CD14-positive monocyte (primary cell): Measurements from ENCODE around the gene KIF25. TPM values are rescaled to one million over a fixed set of nuclear protein-coding genes. Genes with fewer than 3 reads are reported as not detected.

ENCODE experiments used
- DNase-seq, 3 donors: peaks; one replicate each; pipeline ENCODE4 v3.0.0-alpha.2; 2011 to 2022
- H2AFZ ChIP-seq: 2 replicates; pipeline ENCODE4 v1.6.0; 2012; ENCODE audit warnings: mild to moderate bottlenecking, low read depth, low read length, inconsistent platforms; ENCODE audit not compliant: insufficient read depth, poor library complexity, severe bottlenecking
- H3K27ac ChIP-seq, 2 donors: 1 replicate in 1 of 2; 2 replicates in 1 of 2; pipeline ENCODE4 v1.5.1; 2012 to 2013; ENCODE audit warnings: low read length in 2 of 2, control low read depth in 1 of 2, inconsistent platforms in 1 of 2, low read depth in 1 of 2, mild to moderate bottlenecking in 1 of 2
- H3K27me3 ChIP-seq, 2 donors: one replicate each; pipeline versions ENCODE4 v1.6.0 to v1.6.1; 2011 to 2013; ENCODE audit warnings: low read length in 2 of 2; ENCODE audit not compliant: control insufficient read depth in 2 of 2, insufficient read depth in 2 of 2
- H3K36me3 ChIP-seq, 2 donors: replicated peaks in 1 of 2; 1 replicate in 1 of 2; 2 replicates in 1 of 2; pipeline versions ENCODE4 v1.5.1 to v1.6.1; 2012 to 2013; ENCODE audit warnings: low read length in 2 of 2, control low read depth in 1 of 2, inconsistent platforms in 1 of 2, mild to moderate bottlenecking in 1 of 2; ENCODE audit not compliant: insufficient read depth in 2 of 2, control insufficient read depth in 1 of 2
- H3K4me1 ChIP-seq, 2 donors: 1 replicate in 1 of 2; 2 replicates in 1 of 2; pipeline versions ENCODE4 v1.5.1 to v1.6.1; 2012 to 2013; ENCODE audit warnings: low read length in 2 of 2, control low read depth in 1 of 2, inconsistent platforms in 1 of 2, mild to moderate bottlenecking in 1 of 2, moderate library complexity in 1 of 2; ENCODE audit not compliant: insufficient read depth in 2 of 2, control insufficient read depth in 1 of 2
- H3K4me2 ChIP-seq: replicated peaks from 2 replicates; pipeline ENCODE3; 2012; ENCODE audit warnings: low read length, moderate library complexity, mild to moderate bottlenecking; ENCODE audit not compliant: poor library complexity, severe bottlenecking; ENCODE audit errors: extremely low read depth
- H3K4me3 ChIP-seq, 3 experiments: fragments of 200-600 bp in 1 of 3; sonication (generic) in 1 of 3; replicated peaks in 1 of 3; 1 replicate in 2 of 3; 2 replicates in 1 of 3; pipeline ENCODE4 v1.5.1; 2011 to 2013; ENCODE audit warnings: low read length in 3 of 3, mild to moderate bottlenecking in 3 of 3, control low read depth in 2 of 3, low read depth in 2 of 3, inconsistent platforms in 1 of 3, moderate library complexity in 1 of 3
- H3K79me2 ChIP-seq: 2 replicates; pipeline ENCODE4 v1.6.0; 2012; ENCODE audit warnings: mild to moderate bottlenecking, control low read depth, inconsistent platforms, low read length, moderate library complexity; ENCODE audit not compliant: insufficient read depth
- H3K9ac ChIP-seq: 2 replicates; pipeline ENCODE4 v1.6.0; 2017; ENCODE audit warnings: low read length, mild to moderate bottlenecking; ENCODE audit not compliant: insufficient read depth, poor library complexity, severe bottlenecking
- H3K9me3 ChIP-seq, 2 donors: replicated peaks in 1 of 2; 1 replicate in 1 of 2; 2 replicates in 1 of 2; pipeline versions ENCODE4 v1.5.1 to v1.6.1; 2012 to 2013; ENCODE audit warnings: low read length in 2 of 2, control low read depth in 1 of 2; ENCODE audit not compliant: control insufficient read depth in 1 of 2, insufficient read depth in 1 of 2
- H4K20me1 ChIP-seq: 2 replicates; pipeline ENCODE4 v1.6.0; 2012; ENCODE audit warnings: mild to moderate bottlenecking, low read length, control low read depth, moderate library complexity; ENCODE audit not compliant: insufficient read depth
- H3K27ac Mint-ChIP-seq, 7 donors: one replicate each; pipeline ENCODE4 v1.8.0; 2020; ENCODE audit warnings: mild to moderate bottlenecking in 7 of 7, mixed read lengths in 7 of 7, moderate library complexity in 6 of 7, inconsistent platforms in 2 of 7
- H3K27me3 Mint-ChIP-seq, 3 donors: one replicate each; pipeline ENCODE4 v1.8.0; 2021 to 2022; ENCODE audit warnings: low read depth in 3 of 3, mild to moderate bottlenecking in 3 of 3, mixed read lengths in 3 of 3, moderate library complexity in 3 of 3, inconsistent platforms in 1 of 3
- H3K36me3 Mint-ChIP-seq, 2 donors: one replicate each; pipeline ENCODE4 v1.8.0; 2020; ENCODE audit warnings: mixed read lengths in 2 of 2, inconsistent platforms in 1 of 2, mild to moderate bottlenecking in 1 of 2
- H3K4me1 Mint-ChIP-seq: one replicate; pipeline ENCODE4 v1.8.0; 2020; ENCODE audit warnings: mild to moderate bottlenecking, mixed read lengths
- H3K4me3 Mint-ChIP-seq, 2 donors: one replicate each; pipeline ENCODE4 v1.8.0; 2020; ENCODE audit warnings: mild to moderate bottlenecking in 2 of 2, mixed read lengths in 2 of 2, moderate library complexity in 1 of 2
- H3K9me3 Mint-ChIP-seq, 7 donors: one replicate each; pipeline ENCODE4 v1.8.0; 2020 to 2022; ENCODE audit warnings: mixed read lengths in 7 of 7, mild to moderate bottlenecking in 6 of 7, moderate library complexity in 6 of 7, inconsistent platforms in 2 of 7
- CTCF ChIP-seq: fragments of 200-600 bp; IDR thresholded peaks from one replicate; pipeline ENCODE4 v1.8.0; 2022; ENCODE audit warnings: antibody characterized with exemption, mild to moderate bottlenecking
- WGBS: methylation state at CpG from one replicate; pipeline ENCODE4 v1.1.5; 2013; ENCODE audit warnings: missing lambda C conversion rate; ENCODE audit not compliant: insufficient coverage; 5-methylcytosine and 5-hydroxymethylcytosine counted together
- intact Hi-C, 2 donors: fragments of 100-400 bp; cut with micrococcal nuclease; formaldehyde crosslinking; loops; one replicate each; pipeline versions ENCODE4 v1.15.0 to v1.15.1; 2023
- polyA plus RNA-seq, 3 donors: library from polyadenylated mRNA; depleted of rRNA in 1 of 3; unstranded in 2 of 3; stranded (reverse) in 1 of 3; fragments of 300-500 nt in 2 of 3; fragments of >200 nt in 1 of 3; fragmentation: Illumina TruSeq in 2 of 3; gene quantifications; 1 replicate in 2 of 3; 2 replicates in 1 of 3; pipeline ENCODE4 v1.2.3, GENCODE V29; 2012 to 2021

The KIF25 gene
- polyA plus RNA-seq, 3 donors, result not detected

- no peaks in the 10 kb centered on the region for H3K27me3 ChIP-seq
- H3K36me3 ChIP-seq, result no peaks in the 10 kb centered on the region
- Mint-ChIP-seq H3K27ac (no peak overlapping the region), H3K27me3 (peaks cover 0 to 2% (median 0%) of the 10 kb centered on the region in 3 donors), H3K4me3 (no peak overlapping the region), H3K4me1 (no peaks in the 10 kb centered on the region), H3K9me3 (peaks cover 0 to 2% (median 0%) of the 10 kb centered on the region in 7 donors), H3K36me3 (no peaks in the 10 kb centered on the region)
- H3K4me1 ChIP-seq, result no peaks in the 10 kb centered on the region
- intact Hi-C loops, result no loop called here
- no peak for DNase-seq
- H3K9me3 ChIP-seq, result no peaks in the 10 kb centered on the region
- H3K4me3 ChIP-seq, result no peak overlapping the region
- TF ChIP-seq CTCF, result no peak
- no peak overlapping the region for H2AFZ ChIP-seq
- H3K9ac ChIP-seq, result no peak overlapping the region
- H3K79me2 ChIP-seq, result no peaks in the 10 kb centered on the region
- H4K20me1 ChIP-seq, result no peaks in the 10 kb centered on the region
- H3K4me2 ChIP-seq, result no peak overlapping the region
- 91% methylated on average over 10 of the region's 14 CpGs for WGBS
- no peak overlapping the region for H3K27ac ChIP-seq
These were observed 56.5 kb downstream of the KIF25 start for GRCh38 chr6:168053957-168054471.

GRCh38 chr6:168054765-168055560 is 57.5 kb downstream of the KIF25 start:
- intact Hi-C loops, result no loop called here
- peaks cover 0 to 2% (median 0%) of the 10 kb centered on the region in 7 donors for H3K9me3 Mint-ChIP-seq
- H3K4me3 ChIP-seq, result no peak overlapping the region
- no peak for DNase-seq
- no peak overlapping the region for H3K4me2 ChIP-seq
- H3K4me1 ChIP-seq, result no peaks in the 10 kb centered on the region
- 92% methylated on average over 15 of the region's 18 CpGs for WGBS
- H3K27me3 Mint-ChIP-seq, result peaks cover 0 to 2% (median 0%) of the 10 kb centered on the region in 3 donors
- no peaks in the 10 kb centered on the region for H3K27me3 ChIP-seq
- no peak for TF ChIP-seq CTCF
- H3K27ac ChIP-seq, result no peak overlapping the region
- H3K4me1 Mint-ChIP-seq, result no peaks in the 10 kb centered on the region
- H3K79me2 ChIP-seq, result no peaks in the 10 kb centered on the region
- no peak overlapping the region for H3K27ac Mint-ChIP-seq
- no peak overlapping the region for H3K9ac ChIP-seq
- H2AFZ ChIP-seq, result no peak overlapping the region
- H4K20me1 ChIP-seq, result no peaks in the 10 kb centered on the region
- H3K36me3 Mint-ChIP-seq, result no peaks in the 10 kb centered on the region
- H3K36me3 ChIP-seq, result no peaks in the 10 kb centered on the region
- H3K9me3 ChIP-seq, result no peaks in the 10 kb centered on the region
- no peak overlapping the region for H3K4me3 Mint-ChIP-seq
